Endodermal cell (in vitro differentiated cells): Measurements from ENCODE around the gene FANCL. TPM values are rescaled to one million over a fixed set of nuclear protein-coding genes. Genes with fewer than 3 reads are reported as not detected.
"Not testable (repeated sequence)": the region's sequence is repeated elsewhere in the genome, so short reads cannot be mapped to it uniquely, and the experiment has no call there.

Experiments used
- DNase-seq: peaks from one replicate; pipeline ENCODE4 v3.0.0-alpha.2; 2017
- H3K27ac ChIP-seq: 2 replicates; pipeline ENCODE4 v1.5.1; 2013; ENCODE audit warnings: mild to moderate bottlenecking, low read depth, low read length, moderate library complexity
- H3K27me3 ChIP-seq: 2 replicates; pipeline ENCODE4 v1.6.1; 2013; ENCODE audit warnings: mild to moderate bottlenecking, low read length, moderate library complexity; ENCODE audit not compliant: insufficient read depth, control insufficient read depth, poor library complexity, severe bottlenecking
- H3K36me3 ChIP-seq: 2 replicates; pipeline ENCODE4 v1.7.0; 2013; ENCODE audit warnings: mild to moderate bottlenecking, low read length, moderate library complexity; ENCODE audit not compliant: control insufficient read depth, insufficient read depth
- H3K4me1 ChIP-seq: one replicate; pipeline ENCODE4 v1.7.0; 2013; ENCODE audit warnings: low read length; ENCODE audit not compliant: control insufficient read depth, insufficient read depth
- H3K4me3 ChIP-seq: 2 replicates; pipeline ENCODE4 v1.5.1; 2013; ENCODE audit warnings: mild to moderate bottlenecking, low read length, moderate library complexity
- H3K9ac ChIP-seq: 2 replicates; pipeline ENCODE4 v1.6.1; 2013; ENCODE audit warnings: mild to moderate bottlenecking, low read length, moderate library complexity; ENCODE audit not compliant: poor library complexity, severe bottlenecking; ENCODE audit errors: extremely low read depth
- H3K9me3 ChIP-seq: 2 replicates; pipeline ENCODE4 v1.6.1; 2013; ENCODE audit warnings: mild to moderate bottlenecking, low read length, moderate library complexity; ENCODE audit not compliant: control insufficient read depth
- H3K27ac Mint-ChIP-seq: 2 replicates; pipeline ENCODE4 v1.8.0; 2020; ENCODE audit warnings: mixed read lengths
- H3K27me3 Mint-ChIP-seq: 2 replicates; pipeline ENCODE4 v1.8.0; 2021; ENCODE audit warnings: mild to moderate bottlenecking, mixed read lengths; ENCODE audit not compliant: insufficient read depth
- H3K36me3 Mint-ChIP-seq: 2 replicates; pipeline ENCODE4 v1.8.0; 2020; ENCODE audit warnings: low read depth, mixed read lengths
- H3K4me1 Mint-ChIP-seq: 2 replicates; pipeline ENCODE4 v1.8.0; 2020; ENCODE audit warnings: mixed read lengths
- H3K4me3 Mint-ChIP-seq: 2 replicates; pipeline ENCODE4 v1.8.0; 2020; ENCODE audit warnings: mild to moderate bottlenecking, moderate library complexity, mixed read lengths
- H3K9me3 Mint-ChIP-seq: 2 replicates; pipeline ENCODE4 v1.8.0; 2020; ENCODE audit warnings: mild to moderate bottlenecking, mixed read lengths
- WGBS, 2 experiments: methylation state at CpG; one replicate each; pipeline versions ENCODE4 v1.1.5 to v1.1.7; 2013; ENCODE audit warnings: missing lambda C conversion rate in 2 of 2, mixed read lengths in 1 of 2; ENCODE audit not compliant: insufficient coverage in 1 of 2, insufficient read length in 1 of 2; 5-methylcytosine and 5-hydroxymethylcytosine counted together
- total RNA-seq, 2 donors: library from RNA; stranded (reverse); fragmentation: NEBNext Ultra II Directional in 1 of 2; extraction: Animal tissue kit (Norgen Biotek cat#: 25700) in 1 of 2; gene quantifications; 2 replicates in 1 of 2; 3 replicates in 1 of 2; pipeline ENCODE4 v1.2.1, GENCODE V29; 2021
- TF ChIP-seq, protein P1 (sequence below): fragments of 200-600 bp; sonication (generic); conservative IDR thresholded peaks from 2 replicates; pipeline ENCODE4 v1.5.0; 2021; ENCODE audit warnings: antibody characterized with exemption, mild to moderate bottlenecking

The FANCL gene
- total RNA-seq, 2 donors from 2014 or later: 64.0 to 85.2 TPM

DNA sequence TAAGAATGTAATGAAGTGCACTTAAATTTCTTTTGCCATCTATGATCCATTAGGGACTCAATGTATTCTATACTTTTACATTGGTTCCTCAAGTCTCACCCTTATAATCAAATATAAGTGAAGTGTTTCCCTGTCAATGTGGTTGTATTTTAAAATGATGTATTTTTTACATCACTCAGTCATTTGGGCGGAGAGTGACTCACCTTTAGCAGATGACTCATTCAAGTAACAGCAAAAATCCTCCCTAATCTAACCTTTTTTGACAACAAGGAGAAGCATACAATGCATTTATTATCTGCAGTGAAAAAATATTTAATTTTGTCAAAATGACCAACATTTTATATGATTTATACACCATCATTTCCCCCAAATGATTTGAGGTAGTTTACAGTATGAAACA lies 94.4 kb downstream of the FANCL start:
- H3K9ac ChIP-seq: no peak overlapping the region
- no peaks in the 10 kb centered on the region for H3K27me3 Mint-ChIP-seq
- no peak overlapping the region for H3K4me3 ChIP-seq
- no peak overlapping the region for H3K4me3 Mint-ChIP-seq
- H3K36me3 ChIP-seq: peaks cover 29% of the 10 kb centered on the region
- H3K27ac ChIP-seq: no peak overlapping the region
- 91% methylated on average over 1 of the region's 1 CpG; no CpG with 5 or more reads in 1 of the 2 experiments for WGBS, 2 experiments
- TF ChIP-seq, protein P1, sequence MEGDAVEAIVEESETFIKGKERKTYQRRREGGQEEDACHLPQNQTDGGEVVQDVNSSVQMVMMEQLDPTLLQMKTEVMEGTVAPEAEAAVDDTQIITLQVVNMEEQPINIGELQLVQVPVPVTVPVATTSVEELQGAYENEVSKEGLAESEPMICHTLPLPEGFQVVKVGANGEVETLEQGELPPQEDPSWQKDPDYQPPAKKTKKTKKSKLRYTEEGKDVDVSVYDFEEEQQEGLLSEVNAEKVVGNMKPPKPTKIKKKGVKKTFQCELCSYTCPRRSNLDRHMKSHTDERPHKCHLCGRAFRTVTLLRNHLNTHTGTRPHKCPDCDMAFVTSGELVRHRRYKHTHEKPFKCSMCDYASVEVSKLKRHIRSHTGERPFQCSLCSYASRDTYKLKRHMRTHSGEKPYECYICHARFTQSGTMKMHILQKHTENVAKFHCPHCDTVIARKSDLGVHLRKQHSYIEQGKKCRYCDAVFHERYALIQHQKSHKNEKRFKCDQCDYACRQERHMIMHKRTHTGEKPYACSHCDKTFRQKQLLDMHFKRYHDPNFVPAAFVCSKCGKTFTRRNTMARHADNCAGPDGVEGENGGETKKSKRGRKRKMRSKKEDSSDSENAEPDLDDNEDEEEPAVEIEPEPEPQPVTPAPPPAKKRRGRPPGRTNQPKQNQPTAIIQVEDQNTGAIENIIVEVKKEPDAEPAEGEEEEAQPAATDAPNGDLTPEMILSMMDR: no peak
- no peaks in the 10 kb centered on the region for H3K4me1 ChIP-seq
- no peaks in the 10 kb centered on the region for H3K4me1 Mint-ChIP-seq
- no peak for DNase-seq
- no peaks in the 10 kb centered on the region for H3K9me3 Mint-ChIP-seq
- H3K27ac Mint-ChIP-seq: no peak overlapping the region
- no peaks in the 10 kb centered on the region for H3K9me3 ChIP-seq
- H3K36me3 Mint-ChIP-seq: peaks cover 10% of the 10 kb centered on the region
- no peaks in the 10 kb centered on the region for H3K27me3 ChIP-seq

DNA sequence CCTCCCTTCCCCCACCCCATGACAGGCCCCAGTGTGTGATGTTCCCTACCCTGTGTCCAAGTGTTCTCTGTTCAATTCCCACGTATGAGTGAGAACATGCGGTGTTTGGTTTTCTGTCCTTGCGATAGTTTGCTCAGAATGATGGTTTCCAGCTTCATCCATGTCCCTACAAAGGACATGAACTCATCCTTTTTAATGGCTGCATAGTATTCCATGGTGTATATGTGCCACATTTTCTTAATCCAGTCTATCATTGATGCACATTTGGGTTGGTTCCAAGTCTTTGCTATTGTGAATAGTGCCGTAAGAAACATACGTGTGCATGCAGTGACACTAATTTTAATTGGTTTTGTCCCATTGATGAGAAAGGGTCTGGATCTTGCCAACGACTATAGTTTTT lies 95.4 kb downstream of the FANCL start:
- not testable (repeated sequence) for H3K27ac Mint-ChIP-seq, H3K36me3 Mint-ChIP-seq, H3K9ac ChIP-seq, H3K9me3 Mint-ChIP-seq, H3K9me3 ChIP-seq, DNase-seq, H3K27me3 ChIP-seq, H3K4me1 ChIP-seq, H3K4me1 Mint-ChIP-seq, H3K27me3 Mint-ChIP-seq, H3K4me3 ChIP-seq, H3K4me3 Mint-ChIP-seq, H3K27ac ChIP-seq
- peaks cover 33% of the 10 kb centered on the region for H3K36me3 ChIP-seq
- 90 to 97% methylated on average over 3 to 5 of the region's 6 CpGs for WGBS, 2 experiments

DNA sequence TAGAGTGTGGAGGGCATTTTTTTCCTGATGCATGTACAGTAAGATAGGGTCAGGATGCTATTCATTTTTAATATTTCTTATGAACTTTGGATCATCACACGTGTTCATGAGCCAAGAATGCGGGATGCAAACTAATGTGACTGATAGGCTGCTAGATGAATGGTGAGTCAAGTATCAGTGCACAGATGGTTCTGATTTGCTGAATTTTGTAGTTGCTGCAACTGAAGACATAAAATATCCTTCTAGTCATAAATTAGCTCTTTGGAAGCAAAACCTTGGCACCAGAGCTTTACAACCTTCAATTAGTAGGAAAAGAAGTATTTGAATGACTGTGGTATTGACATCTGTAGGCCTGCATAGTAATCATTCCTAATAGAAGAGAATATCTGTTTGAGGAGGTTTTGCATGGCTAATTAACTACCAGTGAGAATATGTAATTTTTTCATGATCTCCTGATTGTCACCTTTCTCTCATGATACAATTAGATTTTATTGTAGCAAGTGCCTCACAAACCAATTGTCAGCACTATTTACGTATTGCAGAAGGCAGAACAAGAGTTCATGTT lies 100.5 kb downstream of the FANCL start:
- H3K27me3 ChIP-seq: no peaks in the 10 kb centered on the region
- DNase-seq: no peak
- TF ChIP-seq, protein P1: no peak
- Mint-ChIP-seq H3K36me3 (peaks cover 7% of the 10 kb centered on the region), H3K27ac (no peak overlapping the region), H3K4me1 (peaks cover 2% of the 10 kb centered on the region), H3K27me3 (no peaks in the 10 kb centered on the region), H3K9me3 (no peaks in the 10 kb centered on the region), H3K4me3 (no peak overlapping the region)
- H3K4me3 ChIP-seq: no peak overlapping the region
- 91% methylated on average over 3 of the region's 3 CpGs; no CpG with 5 or more reads in 1 of the 2 experiments for WGBS, 2 experiments
- no peaks in the 10 kb centered on the region for H3K9me3 ChIP-seq
- peaks cover 19% of the 10 kb centered on the region for H3K36me3 ChIP-seq
- no peak overlapping the region for H3K9ac ChIP-seq
- H3K4me1 ChIP-seq: no peaks in the 10 kb centered on the region
- no peak overlapping the region for H3K27ac ChIP-seq
